GM19193 (cell line): ENCODE data around the gene DSPP.

ENCODE experiments used
- POLR2A ChIP-seq: IDR thresholded peaks from 4 replicates; pipeline ENCODE4 v1.6.1; 2011; ENCODE audit not compliant: insufficient read depth, insufficient read length; ENCODE audit errors: extremely low read depth

Gene DSPP

DNA sequence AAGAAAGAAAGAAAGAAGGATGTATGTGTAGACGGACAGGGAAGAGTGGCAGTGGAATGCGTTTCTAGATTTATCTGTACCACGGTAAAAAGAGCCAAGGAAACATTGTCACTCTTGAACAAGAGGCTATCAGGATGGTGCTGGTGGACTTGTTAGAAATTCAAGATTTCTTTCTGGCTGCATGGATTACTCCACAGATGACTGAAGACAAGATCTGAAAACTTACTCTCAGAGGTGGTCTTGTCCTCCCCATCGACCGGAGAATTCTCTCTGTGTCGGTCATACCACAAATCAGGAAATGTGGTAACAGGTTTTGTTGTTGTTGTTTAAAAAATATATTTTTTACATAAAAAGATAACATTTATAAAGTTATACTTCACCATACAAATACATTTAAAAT, 11.8 kb downstream of the DSPP start:
- TF ChIP-seq POLR2A = no peak

GRCh38 chr4:87620491-87620890, 12.2 kb downstream of the DSPP start:
- no peak for TF ChIP-seq POLR2A

GRCh38 chr4:87622303-87622702, 14.0 kb downstream of the DSPP start:
- TF ChIP-seq POLR2A = no peak

GRCh38 chr4:87624698-87625097, 16.4 kb downstream of the DSPP start:
- TF ChIP-seq POLR2A = no peak

DNA sequence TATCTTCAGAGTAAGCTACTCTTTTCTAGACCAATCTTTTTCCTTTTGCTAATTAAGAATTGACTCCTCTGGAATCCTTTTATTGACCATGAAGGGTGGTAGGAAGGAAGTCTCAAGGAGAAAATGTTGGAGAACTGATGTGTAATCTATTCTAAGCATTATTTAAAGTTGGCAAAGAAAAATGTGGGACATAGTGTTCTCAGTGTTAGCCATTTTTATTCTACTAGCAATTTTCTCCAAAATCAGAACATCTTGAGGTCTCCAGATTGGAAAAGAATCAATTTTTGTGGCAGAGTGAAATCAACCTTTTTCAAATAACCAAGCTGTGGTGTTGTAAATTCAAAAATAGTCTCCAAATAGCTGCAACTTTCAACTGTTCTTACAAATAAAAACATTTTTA, 23.3 kb downstream of the DSPP start:
- no peak for TF ChIP-seq POLR2A

GRCh38 chr4:87632469-87632868, 24.1 kb downstream of the DSPP start:
- TF ChIP-seq POLR2A = no peak

DNA sequence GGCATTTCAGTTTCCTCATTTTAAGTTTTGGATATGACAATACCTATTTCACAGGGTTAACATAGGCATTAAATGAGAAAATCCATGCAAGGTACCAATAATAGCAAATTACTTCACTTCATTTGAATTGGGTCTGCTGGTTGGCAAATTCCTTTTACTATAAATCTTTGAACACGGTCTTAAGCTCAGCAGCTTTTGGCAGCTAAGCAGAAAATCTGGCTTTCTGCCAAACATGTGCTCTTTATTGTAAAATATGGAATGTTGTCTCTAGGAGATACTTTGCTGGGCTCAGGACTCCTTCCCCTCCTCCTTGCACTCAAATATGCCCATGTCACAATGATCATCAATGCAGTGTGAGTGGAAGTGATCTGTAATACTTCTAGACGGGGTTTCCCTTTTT, 24.9 kb downstream of the DSPP start:
- TF ChIP-seq POLR2A = no peak

GRCh38 chr4:87644286-87644685, 36.0 kb downstream of the DSPP start:
- no peak for TF ChIP-seq POLR2A

GRCh38 chr4:87649980-87650379, 41.7 kb downstream of the DSPP start, which contains the start of gene DMP1:
DMP1 (plus strand) TSS chr4:87650280; CDS start chr4:87656493, 6,213 bp downstream.
- TF ChIP-seq POLR2A = no peak

DNA sequence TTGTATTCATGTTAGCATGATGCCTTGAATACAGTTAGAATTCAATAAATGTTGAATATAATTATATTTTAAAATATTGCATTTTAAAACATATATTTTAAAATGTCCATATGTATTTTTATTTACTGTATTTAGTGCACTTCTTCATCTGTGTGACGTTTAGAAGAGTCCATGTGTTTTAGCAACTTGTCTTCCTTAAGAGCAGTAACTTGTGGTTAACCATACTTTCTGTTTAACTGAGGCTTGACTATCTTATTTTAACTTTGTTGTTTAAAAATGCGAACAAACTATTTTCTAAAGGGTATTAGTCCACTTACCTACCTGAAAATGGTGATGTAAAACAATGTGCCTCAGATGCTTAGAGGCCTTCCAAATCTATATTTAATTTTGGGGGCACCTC, 42.6 kb downstream of the DSPP start:
- no peak for TF ChIP-seq POLR2A

- no peak for TF ChIP-seq POLR2A
Observed at GRCh38 chr4:87651941-87652340, 43.6 kb downstream of the DSPP start.

DNA sequence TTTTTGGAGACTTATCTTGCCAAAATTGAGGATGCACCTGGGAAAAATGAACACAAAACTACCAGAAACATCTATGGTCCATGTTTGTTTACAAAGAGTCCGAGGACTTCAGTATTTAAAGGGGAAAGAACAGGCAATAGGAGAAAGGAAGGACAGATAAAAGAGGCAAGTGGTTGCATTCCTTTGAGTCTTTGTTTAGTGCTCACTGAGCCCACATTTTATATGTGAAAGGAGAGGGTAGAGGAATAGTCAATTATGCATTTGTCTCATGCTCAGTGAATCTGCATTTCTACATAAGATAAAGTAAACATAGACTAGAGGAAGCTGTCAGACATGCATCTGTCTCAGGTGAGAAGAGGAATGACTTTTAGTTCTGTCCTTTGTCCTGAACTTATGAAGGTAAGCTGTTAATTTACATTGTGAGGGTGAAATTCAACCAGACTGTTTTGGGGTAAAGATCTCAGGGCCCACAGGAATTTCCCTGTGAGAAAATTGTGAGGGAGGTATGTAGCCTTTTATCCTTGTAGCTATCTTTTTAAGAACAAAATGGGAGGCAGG, 46.2 kb downstream of the DSPP start:
- TF ChIP-seq POLR2A = no peak

GRCh38 chr4:87657525-87657924, 49.2 kb downstream of the DSPP start:
- no peak for TF ChIP-seq POLR2A

GRCh38 chr4:87659247-87659931, 51.1 kb downstream of the DSPP start:
- no peak for TF ChIP-seq POLR2A

GRCh38 chr4:87662871-87663270, 54.5 kb downstream of the DSPP start:
- no peak for TF ChIP-seq POLR2A
